Endothelial cell of umbilical vein (primary cell): ENCODE data around the gene PTPRK. TPM values are rescaled to one million over a fixed set of nuclear protein-coding genes. Genes with fewer than 3 reads are reported as not detected.

ENCODE experiments used
- BruUV-seq: library from RNA; stranded (reverse); fragments of 400-500 nt; replicated peaks from 2 replicates; lab custom pipeline; 2021; lab: Mats Ljungman, UMichigan
- CTCF ChIA-PET: fragments of 300-600, 350-600 bp; sonication (Branson Sonifier 250); formaldehyde crosslinking; loops from one replicate; lab custom pipeline; 2021; ENCODE audit warnings: antibody characterized with exemption, inconsistent platforms; lab: Charles Lee
- POLR2A ChIA-PET: fragments of 300-600, 350-600 bp; sonication (Branson Sonifier 250); formaldehyde crosslinking; loops from one replicate; lab custom pipeline; 2021; ENCODE audit warnings: antibody characterized with exemption, inconsistent platforms; lab: Charles Lee
- DNase-seq: peaks from one replicate; pipeline ENCODE4 v3.0.0-alpha.2; 2011; ENCODE audit warnings: low read depth, low spot score
- FAIRE-seq: peaks from 2 replicates; lab custom pipeline; 2011; peaks lifted over from hg19 to GRCh38; lab: Jason Lieb, UNC
- H2AFZ ChIP-seq: 2 replicates; pipeline ENCODE4 v1.6.0; 2012; ENCODE audit warnings: low read depth, low read length, control low read depth, inconsistent platforms
- H3K27ac ChIP-seq: 2 replicates; pipeline ENCODE4 v1.5.1; 2011; ENCODE audit warnings: low read depth, mild to moderate bottlenecking, control low read depth, low read length, moderate library complexity; ENCODE audit not compliant: insufficient read depth
- H3K27me3 ChIP-seq, 2 experiments: 2 replicates each; pipeline versions ENCODE4 v1.6.0 to v1.6.1; 2011; ENCODE audit warnings: low read length in 2 of 2, mixed read lengths in 1 of 2; ENCODE audit not compliant: control insufficient read depth in 2 of 2, insufficient read depth in 2 of 2
- H3K36me3 ChIP-seq, 2 experiments: 2 replicates in 1 of 2; 3 replicates in 1 of 2; pipeline ENCODE4 v1.5.1; 2011; ENCODE audit warnings: low read length in 2 of 2, mild to moderate bottlenecking in 1 of 2, moderate library complexity in 1 of 2; ENCODE audit not compliant: control insufficient read depth in 2 of 2, insufficient read depth in 2 of 2; ENCODE audit errors: extremely low read depth in 1 of 2
- H3K4me1 ChIP-seq: 3 replicates; pipeline ENCODE4 v1.5.1; 2011; ENCODE audit warnings: mild to moderate bottlenecking, low read length; ENCODE audit not compliant: control insufficient read depth, insufficient read depth; ENCODE audit errors: extremely low read depth
- H3K4me2 ChIP-seq: 2 replicates; pipeline ENCODE4 v1.6.1; 2011; ENCODE audit warnings: low read length, control low read depth, mixed read lengths; ENCODE audit not compliant: insufficient read depth
- H3K4me3 ChIP-seq, 3 experiments: fragments of 200-600 bp in 1 of 3; sonication (generic), shearing (Covaris generic) in 1 of 3; replicated peaks in 1 of 3; 2 replicates each; pipeline ENCODE4 v1.5.1; 2011 to 2016; ENCODE audit warnings: control low read depth in 3 of 3, low read length in 3 of 3, mild to moderate bottlenecking in 2 of 3, inconsistent platforms in 1 of 3, low read depth in 1 of 3, moderate library complexity in 1 of 3; ENCODE audit not compliant: insufficient read depth in 1 of 3
- H3K79me2 ChIP-seq: 2 replicates; pipeline ENCODE4 v1.6.0; 2012; ENCODE audit warnings: low read length, inconsistent platforms; ENCODE audit not compliant: control insufficient read depth, insufficient read depth
- H3K9ac ChIP-seq: replicated peaks from 2 replicates; pipeline ENCODE3; 2011; ENCODE audit warnings: low read length, control low read depth; ENCODE audit not compliant: insufficient read depth; ENCODE audit errors: extremely low read depth
- H3K9me1 ChIP-seq: replicated peaks from 3 replicates; pipeline ENCODE4 v1.6.0; 2011; ENCODE audit warnings: mild to moderate bottlenecking, low read length; ENCODE audit not compliant: control insufficient read depth, insufficient read depth; ENCODE audit errors: extremely low read depth
- H3K9me3 ChIP-seq: replicated peaks from 2 replicates; pipeline ENCODE4 v1.5.1; 2012; ENCODE audit warnings: low read length, inconsistent platforms; ENCODE audit not compliant: control insufficient read depth, insufficient read depth
- H4K20me1 ChIP-seq: replicated peaks from 2 replicates; pipeline ENCODE3; 2011; ENCODE audit warnings: mild to moderate bottlenecking, low read length; ENCODE audit not compliant: control insufficient read depth, insufficient read depth; ENCODE audit errors: extremely low read depth
- CTCF ChIP-seq, 2 donors: IDR thresholded peaks; 1 replicate in 1 of 2; 2 replicates in 1 of 2; pipeline ENCODE4 v1.5.1; 2011; ENCODE audit warnings: low read length in 2 of 2, mild to moderate bottlenecking in 2 of 2, moderate library complexity in 2 of 2, control low read depth in 1 of 2, inconsistent platforms in 1 of 2, low read depth in 1 of 2; ENCODE audit not compliant: insufficient read depth in 1 of 2; ENCODE audit errors: extremely low read depth in 1 of 2
- EZH2 ChIP-seq: IDR thresholded peaks from 2 replicates; pipeline ENCODE4 v1.6.1; 2012; ENCODE audit warnings: borderline replicate concordance, low read depth, mild to moderate bottlenecking, moderate library complexity, low read length, inconsistent platforms; ENCODE audit not compliant: severe bottlenecking
- FOS ChIP-seq: IDR thresholded peaks from 2 replicates; pipeline ENCODE4 v1.6.1; 2011; ENCODE audit warnings: mild to moderate bottlenecking, low read length, moderate library complexity, borderline replicate concordance; ENCODE audit not compliant: insufficient read depth
- GATA2 ChIP-seq: IDR thresholded peaks from 2 replicates; pipeline ENCODE4 v1.7.0; 2011; ENCODE audit warnings: low read depth, mild to moderate bottlenecking, moderate library complexity, mixed read lengths, low read length; ENCODE audit not compliant: insufficient read length, insufficient read depth
- JUN ChIP-seq: IDR thresholded peaks from 2 replicates; pipeline ENCODE4 v1.6.1; 2011; ENCODE audit warnings: borderline replicate concordance, low read depth; ENCODE audit not compliant: insufficient read length, insufficient read depth
- POLR2A ChIP-seq: IDR thresholded peaks from 2 replicates; pipeline ENCODE4 v1.6.1; 2012; ENCODE audit warnings: low read depth, mild to moderate bottlenecking, control low read depth, low read length
- POLR2AphosphoS5 ChIP-seq: IDR thresholded peaks from 2 replicates; pipeline ENCODE4 v1.6.1; 2012; ENCODE audit warnings: low read depth, mild to moderate bottlenecking, control low read depth, low read length, moderate library complexity; ENCODE audit not compliant: insufficient read depth
- dilution Hi-C: fragments of 300-500 bp; cut with MboI; formaldehyde crosslinking; loops from one replicate; pipeline ENCODE4 v1.15.0; 2019; ENCODE audit warnings: low sequenced_read_pairs; ENCODE audit not compliant: extremely low pct_ligation_motif_present
- intact Hi-C: fragments of 100-400 bp; cut with micrococcal nuclease; formaldehyde crosslinking; loops from one replicate; pipeline ENCODE4 v1.10.0; 2022
- polyA plus RNA-seq, 4 experiments: library from polyadenylated mRNA; depleted of rRNA in 3 of 4; stranded (reverse) in 3 of 4; unstranded in 1 of 4; fragments of >200 nt; gene quantifications; 2 replicates each; pipeline versions ENCODE4 v1.2.1 to v1.2.3, GENCODE V29; 2011 to 2012; ENCODE audit warnings: missing spikeins in 1 of 4
- total RNA-seq: library from RNA; stranded (reverse); gene quantifications from 2 replicates; pipeline ENCODE4 v1.2.3, GENCODE V29; 2021
- TF ChIP-seq, protein P1 (sequence below): IDR thresholded peaks from 2 replicates; pipeline ENCODE4 v1.6.1; 2011; ENCODE audit not compliant: insufficient read depth, insufficient read length

Gene PTPRK
- total and polyA plus RNA-seq, 2 donors (not counting 3 experiments of a cell fraction or from before 2014, with no cell fraction given), result 15.2 to 74.0 TPM

DNA sequence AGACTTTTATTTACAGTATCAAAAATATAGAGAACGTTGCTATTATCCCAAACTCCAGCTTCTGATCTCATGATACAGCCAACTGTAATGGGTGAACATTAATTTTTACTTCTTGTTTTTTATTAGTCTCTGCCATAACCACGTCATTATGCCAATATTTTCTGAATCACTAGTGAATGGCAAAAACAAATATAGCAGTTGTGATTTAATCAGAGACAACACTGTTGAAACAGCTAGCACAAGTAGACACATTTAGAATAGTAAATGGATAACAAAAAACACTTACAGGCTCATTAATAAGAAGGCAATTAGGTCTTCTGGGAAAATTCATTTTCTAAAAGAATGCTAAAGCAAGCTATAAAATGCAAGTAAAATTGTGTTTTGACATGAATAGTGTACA is 8.1 kb downstream of the PTPRK start:
- FAIRE-seq, result no peak
- no TSS peak for BruUV-seq
- intact Hi-C loops, result no loop called here

More for the DNA sequence above, 8.1 kb downstream of the PTPRK start:
- DNase-seq, result no peak
- H3K9me3 ChIP-seq, result no peaks in the 10 kb centered on the region
- no peaks in the 10 kb centered on the region for H4K20me1 ChIP-seq
- H3K4me1 ChIP-seq, result peaks cover 78% of the 10 kb centered on the region
- H3K4me2 ChIP-seq, result peak overlapping the region; percentile 1
- no peaks in the 10 kb centered on the region for H3K27me3 ChIP-seq
- peaks cover 76% of the 10 kb centered on the region for H3K79me2 ChIP-seq
- H3K9ac ChIP-seq, result no peak overlapping the region
- ChIA-PET POLR2A (no interaction called here), CTCF (interaction anchor here (1.1 to 2.1 kb wide), 5 partner anchors 8 to 657 kb away, joined by 3 to 6 read pairs (median 3); partner anchors contain the start of gene PTPRK)
- peak overlapping the region; percentile 28 for H3K27ac ChIP-seq
- H2AFZ ChIP-seq, result no peak overlapping the region
- H3K36me3 ChIP-seq, result no peaks in the 10 kb centered on the region
- no peak overlapping the region for H3K4me3 ChIP-seq
- no peak for TF ChIP-seq GATA2
- no peak for TF ChIP-seq CTCF (IDR thresholded peaks at IDR 0.05; ENCODE audit: extremely low read depth in 1 of 2, insufficient read depth in 1 of 2, low read depth in 1 of 2, low read length in 2 of 2)
- no peak for TF ChIP-seq FOS
- TF ChIP-seq POLR2AphosphoS5, result no peak
- TF ChIP-seq, protein P1, sequence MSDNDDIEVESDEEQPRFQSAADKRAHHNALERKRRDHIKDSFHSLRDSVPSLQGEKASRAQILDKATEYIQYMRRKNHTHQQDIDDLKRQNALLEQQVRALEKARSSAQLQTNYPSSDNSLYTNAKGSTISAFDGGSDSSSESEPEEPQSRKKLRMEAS, result no peak
- no peak for TF ChIP-seq POLR2A
- TF ChIP-seq EZH2, result no peak
- no peak for TF ChIP-seq JUN
- H3K9me1 ChIP-seq, result no peaks in the 10 kb centered on the region
- dilution Hi-C loops, result no loop called here
